Bronchial epithelial cell (primary cell): ENCODE measurements around the gene ZNF205. TPM values are rescaled to one million over a fixed set of nuclear protein-coding genes. Genes with fewer than 3 reads are reported as not detected.

Source experiments
- DNase-seq: peaks from one replicate; pipeline ENCODE4 v3.0.0-alpha.2; 2010; ENCODE audit warnings: low read depth
- FAIRE-seq: peaks from 2 replicates; lab custom pipeline; 2011; peaks lifted over from hg19 to GRCh38; lab: Jason Lieb, UNC
- H3K27me3 ChIP-seq: 2 replicates; pipeline ENCODE4 v1.5.1; 2011; ENCODE audit warnings: low read length; ENCODE audit not compliant: control insufficient read depth, insufficient read depth
- H3K36me3 ChIP-seq: 2 replicates; pipeline ENCODE4 v1.5.1; 2011; ENCODE audit warnings: low read length; ENCODE audit not compliant: control insufficient read depth, insufficient read depth
- H3K4me3 ChIP-seq: 2 replicates; pipeline ENCODE4 v1.5.1; 2011; ENCODE audit warnings: mild to moderate bottlenecking, low read depth, low read length, control low read depth
- total RNA-seq: library from RNA; depleted of rRNA; stranded (reverse); fragments of >200 nt; gene quantifications from 2 replicates; pipeline ENCODE4 v1.2.1, GENCODE V29; 2014
- TF ChIP-seq, protein P1 (sequence below): IDR thresholded peaks from 2 replicates; pipeline ENCODE4 v1.5.1; 2011; ENCODE audit warnings: mild to moderate bottlenecking, moderate library complexity, low read length, control low read depth, inconsistent platforms; ENCODE audit not compliant: insufficient read depth, severe bottlenecking

ZNF205 gene
- total RNA-seq, 1 donor from 2014 or later: 22.4 TPM

DNA sequence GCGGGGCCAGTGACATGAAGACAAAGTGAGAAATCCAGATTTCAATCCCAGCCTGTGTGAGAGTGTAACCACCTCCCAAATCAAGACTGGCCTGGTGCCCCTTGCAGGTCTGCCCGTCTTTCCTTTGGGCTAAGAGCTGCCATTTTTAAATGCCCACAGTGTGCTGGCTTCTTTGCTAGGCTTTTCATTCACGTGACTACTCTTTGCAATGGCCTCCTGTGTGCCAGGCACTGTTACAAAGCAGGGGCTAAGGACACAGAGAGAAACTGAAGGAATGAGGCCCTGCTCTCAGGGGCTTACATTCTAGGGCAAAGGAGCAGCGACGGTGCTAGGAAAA lies 13.0 kb upstream of the ZNF205 start:
- FAIRE-seq (no peak), DNase-seq (no peak)
- no peak overlapping the region for H3K4me3 ChIP-seq
- TF ChIP-seq, protein P1, sequence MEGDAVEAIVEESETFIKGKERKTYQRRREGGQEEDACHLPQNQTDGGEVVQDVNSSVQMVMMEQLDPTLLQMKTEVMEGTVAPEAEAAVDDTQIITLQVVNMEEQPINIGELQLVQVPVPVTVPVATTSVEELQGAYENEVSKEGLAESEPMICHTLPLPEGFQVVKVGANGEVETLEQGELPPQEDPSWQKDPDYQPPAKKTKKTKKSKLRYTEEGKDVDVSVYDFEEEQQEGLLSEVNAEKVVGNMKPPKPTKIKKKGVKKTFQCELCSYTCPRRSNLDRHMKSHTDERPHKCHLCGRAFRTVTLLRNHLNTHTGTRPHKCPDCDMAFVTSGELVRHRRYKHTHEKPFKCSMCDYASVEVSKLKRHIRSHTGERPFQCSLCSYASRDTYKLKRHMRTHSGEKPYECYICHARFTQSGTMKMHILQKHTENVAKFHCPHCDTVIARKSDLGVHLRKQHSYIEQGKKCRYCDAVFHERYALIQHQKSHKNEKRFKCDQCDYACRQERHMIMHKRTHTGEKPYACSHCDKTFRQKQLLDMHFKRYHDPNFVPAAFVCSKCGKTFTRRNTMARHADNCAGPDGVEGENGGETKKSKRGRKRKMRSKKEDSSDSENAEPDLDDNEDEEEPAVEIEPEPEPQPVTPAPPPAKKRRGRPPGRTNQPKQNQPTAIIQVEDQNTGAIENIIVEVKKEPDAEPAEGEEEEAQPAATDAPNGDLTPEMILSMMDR: no peak
- H3K36me3 ChIP-seq: no peaks in the 10 kb centered on the region
- H3K27me3 ChIP-seq: no peaks in the 10 kb centered on the region

DNA sequence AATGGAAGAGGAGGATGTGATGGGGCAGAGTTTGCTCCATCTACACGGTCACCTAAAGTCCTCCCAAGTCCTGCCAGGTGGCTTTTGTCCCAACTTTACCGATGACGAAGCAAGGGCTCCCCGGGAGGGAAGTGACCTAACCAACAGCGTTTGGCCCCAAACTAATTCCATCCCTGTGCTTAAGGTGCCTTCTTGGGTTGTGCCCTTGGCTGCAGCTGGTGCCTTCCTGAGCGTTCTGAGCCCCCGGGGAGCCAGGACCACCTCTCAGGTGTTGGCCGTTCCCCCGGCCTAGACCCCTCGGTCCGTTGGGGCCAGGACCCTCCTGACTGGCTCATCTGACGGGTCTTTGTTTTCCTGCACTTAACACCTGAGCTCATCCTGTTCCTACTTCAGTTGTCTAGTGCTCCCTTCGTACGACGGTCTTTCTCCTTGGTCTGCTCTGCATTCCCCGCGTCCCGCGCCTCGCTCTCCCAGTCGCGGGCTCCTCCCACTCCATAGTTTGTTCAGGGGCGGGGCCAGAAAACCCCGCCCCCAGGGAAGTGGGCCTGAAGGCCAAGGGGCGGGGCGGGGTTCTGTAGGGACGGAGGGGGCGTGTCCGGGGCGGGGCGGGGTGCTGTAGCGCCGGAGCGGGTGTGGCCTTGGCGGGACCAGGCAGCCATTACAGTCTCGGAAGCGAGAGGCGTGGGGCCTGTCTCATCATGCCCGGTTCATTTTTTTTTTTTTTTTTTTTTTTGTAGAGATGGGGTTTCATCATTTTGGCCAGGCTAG lies 12.5 kb upstream of the ZNF205 start:
- Histone ChIP-seq H3K4me3 (peak overlapping the region; percentile 7), H3K36me3 (no peaks in the 10 kb centered on the region), H3K27me3 (no peaks in the 10 kb centered on the region)
- peak; percentile 80 for DNase-seq
- FAIRE-seq: no peak
- TF ChIP-seq, protein P1: no peak

DNA sequence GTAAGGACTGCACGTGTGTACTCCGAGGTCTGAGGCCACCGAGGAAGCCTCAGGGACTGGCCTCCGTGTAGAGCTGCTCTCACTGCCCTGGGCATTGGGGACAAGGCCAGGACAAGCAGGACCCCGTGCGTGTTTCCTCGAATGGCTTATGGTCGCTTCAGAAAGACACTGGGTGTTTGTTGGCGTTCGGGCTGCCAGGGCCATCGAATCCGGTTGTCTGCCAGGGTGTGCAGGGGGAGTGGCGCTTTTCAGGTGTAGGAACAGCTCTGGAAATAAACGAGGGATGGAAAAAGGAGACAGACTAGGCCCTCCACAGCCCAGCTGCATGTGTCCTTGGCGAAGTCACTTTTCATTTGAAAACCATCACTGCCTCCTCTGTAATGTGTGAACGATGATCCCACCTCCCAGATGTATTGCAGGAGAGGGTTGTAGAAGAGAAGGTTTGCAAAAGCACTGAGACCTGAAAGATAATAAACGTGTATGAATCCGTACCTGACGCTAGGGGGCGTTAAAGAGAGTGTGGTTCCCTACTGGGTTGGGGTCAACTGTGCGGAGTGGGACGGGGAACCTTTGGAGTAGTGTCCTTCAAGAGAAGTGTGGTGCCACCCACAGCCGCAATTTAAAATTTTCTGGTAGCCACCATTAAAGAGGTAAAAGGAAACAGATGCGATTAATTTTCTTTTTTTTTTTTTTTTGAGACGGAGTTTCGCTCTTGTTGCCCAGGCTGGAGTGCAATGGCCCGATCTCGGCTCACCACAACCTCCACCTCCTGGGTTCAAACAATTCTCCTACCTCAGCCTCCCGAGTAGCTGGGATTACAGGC lies 11.2 kb upstream of the ZNF205 start:
- FAIRE-seq (no peak), DNase-seq (no peak)
- no peaks in the 10 kb centered on the region for H3K27me3 ChIP-seq
- TF ChIP-seq, protein P1: peak; percentile 63
- H3K36me3 ChIP-seq: no peaks in the 10 kb centered on the region
- no peak overlapping the region for H3K4me3 ChIP-seq

DNA sequence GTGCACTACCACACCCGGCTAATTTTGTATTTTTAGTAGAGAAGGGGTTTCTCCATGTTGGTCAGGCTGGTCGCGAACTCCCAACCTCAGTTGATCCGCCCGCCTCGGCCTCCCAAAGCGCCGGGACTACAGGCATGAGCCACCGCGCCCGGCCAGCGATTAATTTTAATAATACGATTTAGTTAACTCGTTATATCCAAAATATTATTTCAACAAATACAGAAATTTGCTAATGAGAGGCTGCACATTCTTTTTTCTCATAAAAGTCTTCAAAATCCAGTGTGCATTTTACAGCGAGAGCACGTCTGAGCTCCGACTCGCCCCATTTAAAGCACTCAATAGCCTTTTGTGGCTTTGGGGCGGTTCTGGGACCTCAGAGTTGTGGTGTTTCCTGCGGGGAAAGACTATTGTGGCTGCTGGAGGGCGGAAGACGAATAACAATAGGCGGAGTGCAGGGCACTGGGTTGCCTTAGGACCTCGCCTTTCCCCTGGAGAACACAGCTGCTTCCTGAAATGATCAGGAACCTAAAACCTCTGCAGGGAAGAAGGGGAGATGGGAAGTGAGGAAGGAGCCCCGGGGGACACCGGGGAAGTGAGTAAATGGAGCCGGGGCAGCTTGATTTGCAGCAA lies 10.4 kb upstream of the ZNF205 start:
- H3K4me3 ChIP-seq: no peak overlapping the region
- no peaks in the 10 kb centered on the region for H3K36me3 ChIP-seq
- DNase-seq (no peak), FAIRE-seq (no peak)
- no peaks in the 10 kb centered on the region for H3K27me3 ChIP-seq
- TF ChIP-seq, protein P1: no peak

DNA sequence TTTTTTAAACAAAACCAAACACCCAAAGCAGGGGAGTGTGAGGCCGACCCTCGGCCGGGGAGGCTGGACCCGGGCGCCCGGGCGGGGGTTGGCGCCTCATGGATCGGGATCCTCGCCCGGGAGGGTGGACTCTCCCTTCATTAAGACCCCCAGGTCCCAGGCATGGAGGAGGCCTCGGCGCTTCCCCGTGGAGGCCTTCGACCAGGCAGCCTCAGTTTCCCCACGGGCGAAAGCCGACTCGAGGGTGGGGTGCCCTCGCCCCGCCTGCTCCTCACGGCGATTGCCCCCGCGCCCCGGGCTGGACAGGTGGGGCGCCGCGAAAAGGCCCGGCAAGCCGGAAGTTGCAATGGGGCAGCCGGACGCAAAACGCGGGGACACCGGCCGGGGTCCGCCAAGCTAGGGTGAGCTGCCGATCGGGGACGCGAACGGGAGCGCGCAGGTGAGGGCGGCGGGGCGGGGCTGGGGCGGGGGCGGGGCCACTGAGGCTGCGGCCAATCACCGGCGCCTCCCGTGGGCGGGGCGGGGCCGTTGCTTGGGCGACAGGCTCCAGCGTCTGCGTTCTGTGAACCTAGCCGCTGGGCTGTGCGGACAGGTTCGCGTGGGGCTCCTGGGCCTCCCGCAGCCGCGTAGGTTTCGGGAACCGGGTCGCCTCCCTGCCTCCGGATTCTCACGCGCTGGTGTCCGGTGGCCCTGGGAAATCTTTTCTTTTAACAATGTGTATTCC lies 6.0 kb upstream of the ZNF205 start:
- DNase-seq: peak; percentile 55
- no peak for FAIRE-seq
- Histone ChIP-seq H3K27me3 (no peaks in the 10 kb centered on the region), H3K4me3 (peak overlapping the region; percentile 83), H3K36me3 (no peaks in the 10 kb centered on the region)
- TF ChIP-seq, protein P1: no peak
